Measurements from ENCODE around the gene HS6ST2. TPM values are rescaled to one million over a fixed set of nuclear protein-coding genes. Genes with fewer than 3 reads are reported as not detected.
A peak's percentile ranks its signal among the peaks of the same experiment; 100 is the strongest.

Gene HS6ST2
- total RNA-seq, 2 experiments from 2014 or later: 0.26 to 0.39 TPM

GRCh38 chrX:132636080-132636479 is 322.3 kb downstream of the HS6ST2 start:
- Mint-ChIP-seq H3K36me3 (no peaks in the 10 kb centered on the region), H3K9me3 (no peaks in the 10 kb centered on the region), H3K4me1 (no peaks in the 10 kb centered on the region), H3K27ac (no peak overlapping the region), H3K27me3 (no peaks in the 10 kb centered on the region), H3K4me3 (no peak overlapping the region)
- no peak for DNase-seq

- Mint-ChIP-seq H3K4me1 (no peaks in the 10 kb centered on the region), H3K36me3 (no peaks in the 10 kb centered on the region), H3K9me3 (no peaks in the 10 kb centered on the region), H3K27me3 (no peaks in the 10 kb centered on the region), H3K27ac (no peak overlapping the region), H3K4me3 (no peak overlapping the region)
- DNase-seq: no peak
These were observed 323.9 kb downstream of the HS6ST2 start for GRCh38 chrX:132634521-132634920.

GRCh38 chrX:132631579-132632232 is 326.7 kb downstream of the HS6ST2 start:
- H3K9me3 Mint-ChIP-seq: no peaks in the 10 kb centered on the region
- H3K27ac Mint-ChIP-seq: no peak overlapping the region
- DNase-seq: no peak
- H3K4me3 Mint-ChIP-seq: no peak overlapping the region
- H3K36me3 Mint-ChIP-seq: no peaks in the 10 kb centered on the region
- H3K27me3 Mint-ChIP-seq: no peaks in the 10 kb centered on the region
- no peaks in the 10 kb centered on the region for H3K4me1 Mint-ChIP-seq

GRCh38 chrX:132624466-132624865 is 334.0 kb downstream of the HS6ST2 start:
- Mint-ChIP-seq H3K27me3 (no peaks in the 10 kb centered on the region), H3K36me3 (no peaks in the 10 kb centered on the region), H3K4me3 (no peak overlapping the region), H3K4me1 (peaks cover 2% of the 10 kb centered on the region), H3K27ac (no peak overlapping the region), H3K9me3 (no peaks in the 10 kb centered on the region)
- no peak for DNase-seq

GRCh38 chrX:132623942-132624341 is 334.5 kb downstream of the HS6ST2 start:
- Mint-ChIP-seq H3K36me3 (no peaks in the 10 kb centered on the region), H3K4me1 (peaks cover 2% of the 10 kb centered on the region), H3K27ac (no peak overlapping the region), H3K27me3 (no peaks in the 10 kb centered on the region), H3K4me3 (no peak overlapping the region), H3K9me3 (no peaks in the 10 kb centered on the region)
- no peak for DNase-seq

- no peak overlapping the region for H3K27ac Mint-ChIP-seq
- no peaks in the 10 kb centered on the region for H3K27me3 Mint-ChIP-seq
- no peaks in the 10 kb centered on the region for H3K9me3 Mint-ChIP-seq
- no peaks in the 10 kb centered on the region for H3K36me3 Mint-ChIP-seq
- DNase-seq: no peak
- H3K4me1 Mint-ChIP-seq: peaks cover 2% of the 10 kb centered on the region
- no peak overlapping the region for H3K4me3 Mint-ChIP-seq
These were observed 335.1 kb downstream of the HS6ST2 start for GRCh38 chrX:132623300-132623699.

GRCh38 chrX:132622130-132622529 is 336.3 kb downstream of the HS6ST2 start:
- peak; percentile 59 for DNase-seq
- H3K4me1 Mint-ChIP-seq: peaks cover 2% of the 10 kb centered on the region
- no peaks in the 10 kb centered on the region for H3K36me3 Mint-ChIP-seq
- H3K9me3 Mint-ChIP-seq: no peaks in the 10 kb centered on the region
- H3K27me3 Mint-ChIP-seq: no peaks in the 10 kb centered on the region
- H3K27ac Mint-ChIP-seq: no peak overlapping the region
- H3K4me3 Mint-ChIP-seq: no peak overlapping the region

GRCh38 chrX:132618810-132619209 is 339.6 kb downstream of the HS6ST2 start:
- DNase-seq: no peak
- H3K9me3 Mint-ChIP-seq: no peaks in the 10 kb centered on the region
- peaks cover 4% of the 10 kb centered on the region for H3K4me1 Mint-ChIP-seq
- no peaks in the 10 kb centered on the region for H3K36me3 Mint-ChIP-seq
- no peak overlapping the region for H3K4me3 Mint-ChIP-seq
- H3K27me3 Mint-ChIP-seq: no peaks in the 10 kb centered on the region
- no peak overlapping the region for H3K27ac Mint-ChIP-seq

GRCh38 chrX:132615391-132616131 is 342.9 kb downstream of the HS6ST2 start:
- no peaks in the 10 kb centered on the region for H3K27me3 Mint-ChIP-seq
- no peaks in the 10 kb centered on the region for H3K9me3 Mint-ChIP-seq
- H3K27ac Mint-ChIP-seq: no peak overlapping the region
- H3K36me3 Mint-ChIP-seq: no peaks in the 10 kb centered on the region
- peaks cover 3% of the 10 kb centered on the region for H3K4me1 Mint-ChIP-seq
- peak; percentile 16 for DNase-seq
- no peak overlapping the region for H3K4me3 Mint-ChIP-seq

GRCh38 chrX:132614297-132614696 is 344.1 kb downstream of the HS6ST2 start:
- H3K4me1 Mint-ChIP-seq: peaks cover 3% of the 10 kb centered on the region
- H3K27ac Mint-ChIP-seq: no peak overlapping the region
- no peaks in the 10 kb centered on the region for H3K9me3 Mint-ChIP-seq
- no peak overlapping the region for H3K4me3 Mint-ChIP-seq
- no peak for DNase-seq
- no peaks in the 10 kb centered on the region for H3K27me3 Mint-ChIP-seq
- H3K36me3 Mint-ChIP-seq: no peaks in the 10 kb centered on the region

GRCh38 chrX:132613801-132614200 is 344.6 kb downstream of the HS6ST2 start:
- H3K4me3 Mint-ChIP-seq: no peak overlapping the region
- H3K36me3 Mint-ChIP-seq: no peaks in the 10 kb centered on the region
- H3K27ac Mint-ChIP-seq: no peak overlapping the region
- H3K4me1 Mint-ChIP-seq: peaks cover 3% of the 10 kb centered on the region
- no peaks in the 10 kb centered on the region for H3K27me3 Mint-ChIP-seq
- no peak for DNase-seq
- no peaks in the 10 kb centered on the region for H3K9me3 Mint-ChIP-seq

GRCh38 chrX:132612821-132613564 is 345.4 kb downstream of the HS6ST2 start:
- DNase-seq: peak; percentile 33
- no peaks in the 10 kb centered on the region for H3K9me3 Mint-ChIP-seq
- no peaks in the 10 kb centered on the region for H3K36me3 Mint-ChIP-seq
- no peak overlapping the region for H3K4me3 Mint-ChIP-seq
- no peaks in the 10 kb centered on the region for H3K27me3 Mint-ChIP-seq
- H3K4me1 Mint-ChIP-seq: peaks cover 3% of the 10 kb centered on the region
- H3K27ac Mint-ChIP-seq: no peak overlapping the region

GRCh38 chrX:132610536-132610935 is 347.9 kb downstream of the HS6ST2 start:
- H3K36me3 Mint-ChIP-seq: no peaks in the 10 kb centered on the region
- H3K4me1 Mint-ChIP-seq: peaks cover 3% of the 10 kb centered on the region
- DNase-seq: no peak
- H3K27me3 Mint-ChIP-seq: no peaks in the 10 kb centered on the region
- H3K27ac Mint-ChIP-seq: no peak overlapping the region
- H3K4me3 Mint-ChIP-seq: no peak overlapping the region
- H3K9me3 Mint-ChIP-seq: no peaks in the 10 kb centered on the region

GRCh38 chrX:132609362-132609848 is 349.0 kb downstream of the HS6ST2 start:
- Mint-ChIP-seq H3K27me3 (no peaks in the 10 kb centered on the region), H3K36me3 (no peaks in the 10 kb centered on the region), H3K9me3 (no peaks in the 10 kb centered on the region), H3K27ac (no peak overlapping the region), H3K4me3 (no peak overlapping the region), H3K4me1 (no peaks in the 10 kb centered on the region)
- DNase-seq: no peak

- H3K4me1 Mint-ChIP-seq: no peaks in the 10 kb centered on the region
- H3K9me3 Mint-ChIP-seq: no peaks in the 10 kb centered on the region
- H3K4me3 Mint-ChIP-seq: no peak overlapping the region
- peaks cover 3% of the 10 kb centered on the region for H3K27me3 Mint-ChIP-seq
- H3K27ac Mint-ChIP-seq: no peak overlapping the region
- no peaks in the 10 kb centered on the region for H3K36me3 Mint-ChIP-seq
- no peak for DNase-seq
These were observed 354.6 kb downstream of the HS6ST2 start for GRCh38 chrX:132603700-132604286.
